GM12864 (cell line): ENCODE results near the gene ACCS.

Experiments used
- DNase-seq: peaks from one replicate; pipeline ENCODE4 v3.0.0-alpha.2; 2011; ENCODE audit warnings: low read depth
- H3K4me3 ChIP-seq: 2 replicates; pipeline ENCODE4 v1.5.1; 2011; ENCODE audit warnings: mild to moderate bottlenecking, low read depth, low read length, control low read depth
- TF ChIP-seq, protein P1 (sequence below): IDR thresholded peaks from 2 replicates; pipeline ENCODE4 v1.5.1; 2011; ENCODE audit warnings: low read depth, mild to moderate bottlenecking, moderate library complexity, low read length, control low read depth, inconsistent platforms; ENCODE audit errors: missing control alignments

ACCS gene

DNA sequence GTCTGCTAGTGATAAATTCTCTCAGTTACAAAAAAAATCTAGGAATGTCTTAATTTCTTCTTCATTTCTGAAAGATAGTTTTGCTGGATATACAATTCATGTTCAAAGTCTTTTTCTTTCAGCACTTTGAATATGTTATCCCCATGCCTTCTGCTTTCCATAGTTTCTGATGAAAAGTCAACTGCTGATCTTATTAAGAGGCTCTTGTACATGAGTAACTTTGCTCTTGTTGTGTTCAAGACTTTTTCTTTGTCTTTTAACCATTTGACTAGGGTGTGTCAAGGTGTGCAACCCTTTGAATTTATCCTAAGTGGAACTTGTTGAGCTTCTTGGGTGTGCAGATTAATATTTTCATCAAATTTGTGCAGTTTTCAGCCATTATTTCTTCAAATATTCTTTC lies 40.3 kb upstream of the ACCS start:
- TF ChIP-seq, protein P1, sequence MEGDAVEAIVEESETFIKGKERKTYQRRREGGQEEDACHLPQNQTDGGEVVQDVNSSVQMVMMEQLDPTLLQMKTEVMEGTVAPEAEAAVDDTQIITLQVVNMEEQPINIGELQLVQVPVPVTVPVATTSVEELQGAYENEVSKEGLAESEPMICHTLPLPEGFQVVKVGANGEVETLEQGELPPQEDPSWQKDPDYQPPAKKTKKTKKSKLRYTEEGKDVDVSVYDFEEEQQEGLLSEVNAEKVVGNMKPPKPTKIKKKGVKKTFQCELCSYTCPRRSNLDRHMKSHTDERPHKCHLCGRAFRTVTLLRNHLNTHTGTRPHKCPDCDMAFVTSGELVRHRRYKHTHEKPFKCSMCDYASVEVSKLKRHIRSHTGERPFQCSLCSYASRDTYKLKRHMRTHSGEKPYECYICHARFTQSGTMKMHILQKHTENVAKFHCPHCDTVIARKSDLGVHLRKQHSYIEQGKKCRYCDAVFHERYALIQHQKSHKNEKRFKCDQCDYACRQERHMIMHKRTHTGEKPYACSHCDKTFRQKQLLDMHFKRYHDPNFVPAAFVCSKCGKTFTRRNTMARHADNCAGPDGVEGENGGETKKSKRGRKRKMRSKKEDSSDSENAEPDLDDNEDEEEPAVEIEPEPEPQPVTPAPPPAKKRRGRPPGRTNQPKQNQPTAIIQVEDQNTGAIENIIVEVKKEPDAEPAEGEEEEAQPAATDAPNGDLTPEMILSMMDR, result no peak
- H3K4me3 ChIP-seq, result no peak overlapping the region
- DNase-seq, result no peak

DNA sequence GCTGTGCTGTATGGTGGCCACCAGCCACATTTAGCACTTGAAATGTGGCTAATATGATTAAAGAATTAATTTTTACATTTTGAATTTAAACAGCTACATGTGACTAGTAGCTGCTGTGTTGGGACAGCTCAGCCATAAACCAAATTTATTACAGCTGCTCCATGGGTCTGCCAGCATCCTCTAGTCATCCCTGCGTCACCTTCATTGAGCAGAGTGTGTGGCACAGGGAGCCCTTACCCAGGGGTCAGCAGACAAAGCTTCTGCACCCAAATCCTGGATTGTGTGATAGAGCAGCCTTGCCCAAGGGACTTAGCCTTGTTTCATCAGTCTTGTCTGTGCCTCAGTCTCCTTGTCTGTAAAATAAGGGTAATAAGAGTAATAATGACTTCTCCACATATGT lies 37.7 kb upstream of the ACCS start:
- TF ChIP-seq, protein P1, result no peak
- H3K4me3 ChIP-seq, result no peak overlapping the region
- no peak for DNase-seq

DNA sequence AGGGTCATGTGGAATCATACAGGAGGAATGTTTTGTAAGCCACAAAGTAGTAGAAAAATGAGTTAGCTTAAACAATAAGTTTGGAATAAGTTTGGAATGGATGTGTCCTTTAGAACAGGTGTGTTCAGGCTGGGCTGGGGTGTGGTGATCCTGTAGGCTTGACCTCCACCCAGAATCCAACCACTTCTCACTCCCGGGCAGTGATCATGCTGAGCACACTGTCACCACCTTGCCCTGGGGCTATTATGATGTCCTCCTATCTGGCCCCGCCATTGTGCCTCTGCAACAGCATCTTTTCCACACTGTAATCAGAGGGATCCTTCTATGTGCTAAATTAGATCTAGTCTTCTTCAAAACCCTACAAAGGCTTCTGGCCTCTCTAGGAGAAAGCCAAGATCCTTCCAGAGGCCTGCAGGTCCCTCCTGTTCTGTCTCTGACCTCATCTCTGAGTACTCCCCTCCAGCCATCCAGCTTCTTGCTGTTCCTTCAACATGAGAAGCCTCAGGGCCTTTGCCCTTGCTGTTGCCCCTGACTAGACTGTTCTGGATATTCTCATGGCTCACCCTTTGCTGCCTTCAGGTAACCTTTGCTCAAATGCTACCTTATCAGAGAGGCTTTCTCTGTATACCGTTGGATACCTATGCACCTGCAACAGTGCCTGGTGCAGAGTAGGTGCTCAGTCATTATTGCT lies 37.1 kb upstream of the ACCS start:
- DNase-seq, result no peak
- H3K4me3 ChIP-seq, result no peak overlapping the region
- TF ChIP-seq, protein P1, result no peak

DNA sequence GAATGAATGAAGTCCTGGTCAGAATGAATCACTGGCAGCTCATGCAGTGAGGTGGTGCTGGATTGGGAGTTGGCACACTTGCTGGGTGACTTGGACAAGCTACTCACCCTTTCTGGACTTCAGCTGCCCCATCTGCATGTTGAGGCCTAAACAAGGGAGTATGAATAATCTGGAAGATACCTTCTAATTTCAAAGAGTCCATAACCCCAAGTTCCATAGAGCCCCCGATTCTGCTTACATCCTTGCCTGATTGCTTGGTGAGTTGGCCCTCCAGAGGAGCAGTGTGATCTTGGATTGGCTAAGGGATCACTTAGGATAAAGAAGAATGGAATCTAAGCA lies 36.6 kb upstream of the ACCS start:
- TF ChIP-seq, protein P1, result no peak
- no peak for DNase-seq
- H3K4me3 ChIP-seq, result no peak overlapping the region

DNA sequence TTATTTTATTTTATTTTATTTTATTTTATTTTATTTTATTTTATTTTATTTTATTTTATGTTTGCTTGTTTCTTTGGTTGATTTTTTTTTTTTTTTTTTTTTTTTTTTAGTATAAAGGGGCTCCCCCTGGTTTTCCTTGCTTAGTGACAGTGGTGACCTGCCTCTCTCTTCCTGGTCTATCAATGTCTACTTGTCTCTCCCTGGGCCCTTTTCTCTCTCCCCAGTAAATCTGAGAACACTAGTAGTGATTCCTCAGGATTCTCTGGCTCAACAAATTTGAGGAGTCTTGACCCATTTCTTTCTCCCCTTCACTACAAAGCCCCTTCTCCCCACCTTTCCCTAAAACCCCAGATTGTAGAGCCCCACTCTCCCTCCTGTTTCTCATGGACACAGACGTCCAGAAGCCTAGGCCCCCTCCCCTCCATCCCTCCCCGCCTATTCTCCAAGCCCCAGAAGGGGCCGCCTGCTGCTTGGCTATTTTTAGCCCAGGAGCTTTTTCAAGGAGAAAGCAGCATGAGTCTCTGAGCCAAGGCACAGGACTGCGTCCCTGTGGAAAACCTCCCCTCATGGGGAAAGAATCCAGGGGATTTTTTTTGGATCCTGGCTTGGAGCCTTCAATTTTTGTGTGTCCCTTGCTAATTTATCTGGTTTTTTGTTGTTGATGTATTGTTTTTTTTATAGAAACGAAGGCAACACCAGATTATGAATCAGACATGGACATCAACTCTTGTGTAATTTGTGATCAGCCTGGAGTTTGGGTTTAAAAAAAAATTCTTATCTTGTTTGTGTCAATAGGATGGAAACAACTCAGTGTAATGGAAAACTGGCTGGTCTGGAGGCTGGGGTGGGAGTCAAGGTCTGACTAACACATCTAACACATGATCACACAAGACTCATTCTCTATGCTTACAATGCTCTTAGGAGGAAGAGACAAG lies 35.8 kb upstream of the ACCS start:
- DNase-seq, result no peak
- no peak overlapping the region for H3K4me3 ChIP-seq
- TF ChIP-seq, protein P1, result no peak

DNA sequence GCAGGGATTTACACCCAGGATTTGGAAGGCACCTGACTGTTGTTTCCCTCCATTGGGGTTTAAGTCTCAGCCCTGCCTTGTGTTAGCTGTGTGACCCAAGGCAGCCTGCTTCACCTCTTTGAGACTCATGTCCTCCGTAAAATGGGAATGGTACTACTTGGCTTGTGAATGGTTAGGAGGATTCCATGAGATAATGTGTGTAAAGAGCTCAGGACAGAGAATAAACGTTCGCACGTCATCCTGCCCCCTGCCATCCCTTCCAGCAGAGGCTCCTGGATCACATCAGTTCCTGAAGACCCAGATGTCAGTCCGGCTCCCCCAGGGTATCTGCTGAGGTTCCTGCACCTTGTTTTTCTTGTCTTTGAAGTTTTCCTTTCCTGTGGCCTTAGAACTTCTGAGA lies 35.1 kb upstream of the ACCS start:
- no peak overlapping the region for H3K4me3 ChIP-seq
- TF ChIP-seq, protein P1, result no peak
- no peak for DNase-seq
